Measurements from ENCODE around the gene TAS2R20. TPM values are rescaled to one million over a fixed set of nuclear protein-coding genes. Genes with fewer than 3 reads are reported as not detected.
"Not testable (repeated sequence)": the region's sequence is repeated elsewhere in the genome, so short reads cannot be mapped to it uniquely, and the experiment has no call there.

TAS2R20 gene
- total RNA-seq, result 0.49 and 3.6 TPM in 2 replicates
- 0.25 and 0.61 TPM in 2 replicates for polyA plus RNA-seq

GRCh38 chr12:10998204-10998603 is at the start of gene TAS2R20:
Gene TAS2R20, minus strand, starts transcription at chr12:10998304. Its CDS starts 429 bp downstream, at chr12:10997875.
- H3K27me3 ChIP-seq, result no peaks in the 10 kb centered on the region
- H3K36me3 ChIP-seq, result peaks cover 3% of the 10 kb centered on the region
- H3K9me3 ChIP-seq (ENCODE audit: low read depth), result no peaks in the 10 kb centered on the region
- no peak within 1 kb of the TSS for H3K4me3 ChIP-seq
- H3K27ac ChIP-seq, result no peak within 1 kb of the TSS
- DNase-seq (ENCODE audit: low read depth in 1 of 2, low spot score in 1 of 2), result no peak
- TF ChIP-seq CTCF (IDR thresholded peaks at IDR 0.05; ENCODE audit: low read depth, low read length), result no peak
- no peaks in the 10 kb centered on the region for H3K4me1 ChIP-seq (ENCODE audit: low read depth)

- peak in 1 of 2 donors; percentile 2 for DNase-seq (ENCODE audit: low read depth in 1 of 2, low spot score in 1 of 2)
- not testable (repeated sequence) for H3K27ac ChIP-seq; H3K4me3 ChIP-seq; H3K27me3 ChIP-seq; H3K4me1 ChIP-seq (ENCODE audit: low read depth); H3K9me3 ChIP-seq (ENCODE audit: low read depth)
- H3K36me3 ChIP-seq, result peaks cover 11% of the 10 kb centered on the region
Observed at GRCh38 chr12:11041366-11041765, 43.3 kb upstream of the TAS2R20 start.

- no peaks in the 10 kb centered on the region for H3K27me3 ChIP-seq
- no peak for TF ChIP-seq CTCF (IDR thresholded peaks at IDR 0.05; ENCODE audit: low read depth, low read length)
- H3K27ac ChIP-seq, result no peak overlapping the region
- H3K36me3 ChIP-seq, result peaks cover 3% of the 10 kb centered on the region
- no peak overlapping the region for H3K4me3 ChIP-seq
- no peaks in the 10 kb centered on the region for H3K4me1 ChIP-seq (ENCODE audit: low read depth)
- H3K9me3 ChIP-seq (ENCODE audit: low read depth), result no peaks in the 10 kb centered on the region
- no peak for DNase-seq (ENCODE audit: low read depth in 1 of 2, low spot score in 1 of 2)
Observed at GRCh38 chr12:11040162-11040561, 42.1 kb upstream of the TAS2R20 start.

GRCh38 chr12:11039171-11039570 is 41.1 kb upstream of the TAS2R20 start:
- Histone ChIP-seq H3K36me3 (peaks cover 3% of the 10 kb centered on the region), H3K4me1 (ENCODE audit: low read depth) (no peaks in the 10 kb centered on the region), H3K4me3 (no peak overlapping the region), H3K27ac (no peak overlapping the region), H3K9me3 (ENCODE audit: low read depth) (no peaks in the 10 kb centered on the region), H3K27me3 (no peaks in the 10 kb centered on the region)
- DNase-seq (ENCODE audit: low read depth in 1 of 2, low spot score in 1 of 2), result no peak
- TF ChIP-seq CTCF (IDR thresholded peaks at IDR 0.05; ENCODE audit: low read depth, low read length), result no peak

- not testable (repeated sequence) for H3K36me3 ChIP-seq; H3K4me3 ChIP-seq; H3K27me3 ChIP-seq; H3K4me1 ChIP-seq (ENCODE audit: low read depth); H3K9me3 ChIP-seq (ENCODE audit: low read depth); H3K27ac ChIP-seq; DNase-seq (ENCODE audit: low read depth in 1 of 2, low spot score in 1 of 2)
Observed at GRCh38 chr12:11033959-11034358, 35.9 kb upstream of the TAS2R20 start.

GRCh38 chr12:11031307-11031706 is 33.2 kb upstream of the TAS2R20 start, which contains the start of gene TAS2R31:
Gene TAS2R31, minus strand, starts transcription at chr12:11031407. Its CDS starts 72 bp downstream, at chr12:11031335.
- no peak within 1 kb of the TSS for H3K4me3 ChIP-seq
- H3K36me3 ChIP-seq, result no peaks in the 10 kb centered on the region
- H3K9me3 ChIP-seq (ENCODE audit: low read depth), result no peaks in the 10 kb centered on the region
- no peaks in the 10 kb centered on the region for H3K4me1 ChIP-seq (ENCODE audit: low read depth)
- no peak for TF ChIP-seq CTCF (IDR thresholded peaks at IDR 0.05; ENCODE audit: low read depth, low read length)
- no peaks in the 10 kb centered on the region for H3K27me3 ChIP-seq
- no peak for DNase-seq (ENCODE audit: low read depth in 1 of 2, low spot score in 1 of 2)
- no peak within 1 kb of the TSS for H3K27ac ChIP-seq

- DNase-seq (ENCODE audit: low read depth in 1 of 2, low spot score in 1 of 2), result no peak
- Histone ChIP-seq H3K27ac (no peak overlapping the region), H3K4me3 (no peak overlapping the region), H3K36me3 (no peaks in the 10 kb centered on the region), H3K4me1 (ENCODE audit: low read depth) (no peaks in the 10 kb centered on the region), H3K9me3 (ENCODE audit: low read depth) (no peaks in the 10 kb centered on the region), H3K27me3 (no peaks in the 10 kb centered on the region)
- TF ChIP-seq CTCF (IDR thresholded peaks at IDR 0.05; ENCODE audit: low read depth, low read length), result peak; percentile 25
Observed at GRCh38 chr12:11026118-11026517, 28.0 kb upstream of the TAS2R20 start.

Data from cardiac muscle cell (in vitro differentiated cells and primary cell).